Mucosa of rectum (tissue), 2 donors: ENCODE data around the gene GRM3.

Source experiments
- H3K27ac ChIP-seq, 2 donors: one replicate each; pipeline ENCODE4 v1.7.0; 2013; ENCODE audit warnings: inconsistent platforms in 2 of 2, low read depth in 2 of 2, low read length in 2 of 2
- H3K27me3 ChIP-seq, 2 donors: one replicate each; pipeline ENCODE4 v1.7.0; 2013; ENCODE audit warnings: low read length in 2 of 2; ENCODE audit not compliant: control insufficient read depth in 2 of 2, insufficient read depth in 2 of 2
- H3K36me3 ChIP-seq, 2 donors: one replicate each; pipeline ENCODE4 v1.7.0; 2013; ENCODE audit warnings: low read length in 2 of 2; ENCODE audit not compliant: control insufficient read depth in 2 of 2, insufficient read depth in 2 of 2
- H3K4me1 ChIP-seq, 2 donors: one replicate each; pipeline ENCODE4 v1.7.0; 2013; ENCODE audit warnings: low read length in 2 of 2, mild to moderate bottlenecking in 1 of 2; ENCODE audit not compliant: control insufficient read depth in 2 of 2, insufficient read depth in 2 of 2
- H3K4me3 ChIP-seq, 2 donors: one replicate each; pipeline ENCODE4 v1.7.0; 2013; ENCODE audit warnings: low read length in 2 of 2
- H3K9ac ChIP-seq, 2 donors: one replicate each; pipeline ENCODE4 v1.7.0; 2013; ENCODE audit warnings: low read length in 2 of 2, low read depth in 1 of 2, mild to moderate bottlenecking in 1 of 2
- H3K9me3 ChIP-seq, 2 donors: one replicate each; pipeline ENCODE4 v1.7.0; 2013; ENCODE audit warnings: low read length in 2 of 2; ENCODE audit not compliant: control insufficient read depth in 2 of 2
- donor health status: healthy.
- donor health status: Normal muscosa, but diverticular disease.

Gene GRM3

GRCh38 chr7:86648169-86648568, 4.5 kb downstream of the GRM3 start:
- H3K27me3 ChIP-seq, result peaks cover 10 to 15% of the 10 kb centered on the region in 2 donors
- no peak overlapping the region for H3K27ac ChIP-seq
- no peak overlapping the region for H3K4me3 ChIP-seq
- H3K9me3 ChIP-seq, result no peaks in the 10 kb centered on the region
- no peaks in the 10 kb centered on the region for H3K36me3 ChIP-seq
- no peak overlapping the region for H3K9ac ChIP-seq
- no peaks in the 10 kb centered on the region for H3K4me1 ChIP-seq

GRCh38 chr7:86653919-86654659, 10.4 kb downstream of the GRM3 start:
- H3K36me3 ChIP-seq, result no peaks in the 10 kb centered on the region
- H3K4me1 ChIP-seq, result no peaks in the 10 kb centered on the region
- H3K27ac ChIP-seq, result no peak overlapping the region
- H3K4me3 ChIP-seq, result peak overlapping the region in 1 of 2 donors; percentile 17
- no peaks in the 10 kb centered on the region for H3K9me3 ChIP-seq
- H3K9ac ChIP-seq, result no peak overlapping the region
- H3K27me3 ChIP-seq, result no peaks in the 10 kb centered on the region

DNA sequence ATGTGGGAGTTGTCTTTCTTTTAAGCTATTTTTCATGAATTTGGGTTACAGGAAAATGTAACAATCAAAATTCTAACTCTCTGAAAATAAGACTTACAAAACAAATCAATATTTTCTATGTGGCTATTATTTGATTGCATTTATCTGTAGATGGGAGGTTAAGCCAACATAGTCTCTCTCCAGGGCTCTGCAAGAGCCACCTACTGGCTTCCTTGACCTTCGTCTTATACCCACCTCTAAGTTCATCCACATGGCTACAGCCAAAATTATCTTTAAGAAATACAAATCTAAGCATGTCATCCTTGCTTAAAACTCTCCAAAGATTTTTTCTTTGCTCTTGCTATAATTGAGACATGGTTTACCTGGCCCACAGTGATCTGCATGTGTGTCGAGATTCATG, 14.2 kb downstream of the GRM3 start:
- H3K4me1 ChIP-seq, result no peaks in the 10 kb centered on the region
- H3K9ac ChIP-seq, result no peak overlapping the region
- H3K27ac ChIP-seq, result no peak overlapping the region
- H3K9me3 ChIP-seq, result no peaks in the 10 kb centered on the region
- H3K27me3 ChIP-seq, result no peaks in the 10 kb centered on the region
- H3K4me3 ChIP-seq, result no peak overlapping the region
- H3K36me3 ChIP-seq, result no peaks in the 10 kb centered on the region

DNA sequence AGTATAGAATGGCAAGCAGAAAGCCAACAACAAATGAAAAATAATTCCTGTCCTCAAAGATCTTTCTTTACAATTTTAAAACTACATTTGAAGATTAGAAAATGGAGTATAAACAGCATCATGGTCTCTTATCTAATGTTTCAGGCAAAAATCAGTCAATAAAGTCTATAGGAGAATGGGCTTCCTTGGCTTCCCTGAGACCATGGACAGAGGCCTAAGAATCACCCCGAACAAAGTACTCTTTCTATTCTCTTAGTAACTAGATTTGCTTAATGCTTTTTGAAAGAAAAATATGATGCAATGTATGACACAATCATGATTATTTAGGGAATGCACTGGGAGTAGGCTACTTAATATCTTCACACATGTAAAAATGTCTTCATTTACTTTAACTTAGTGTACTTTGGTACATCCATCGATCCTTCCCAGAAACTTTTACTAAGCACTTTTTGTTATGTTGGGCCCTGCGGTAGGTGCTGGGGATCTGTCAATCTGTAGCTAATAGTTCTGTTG, 17.3 kb downstream of the GRM3 start:
- H3K36me3 ChIP-seq, result no peaks in the 10 kb centered on the region
- H3K9me3 ChIP-seq, result no peaks in the 10 kb centered on the region
- no peaks in the 10 kb centered on the region for H3K4me1 ChIP-seq
- H3K27ac ChIP-seq, result no peak overlapping the region
- H3K27me3 ChIP-seq, result no peaks in the 10 kb centered on the region
- no peak overlapping the region for H3K9ac ChIP-seq
- no peak overlapping the region for H3K4me3 ChIP-seq

GRCh38 chr7:86664486-86664885, 20.8 kb downstream of the GRM3 start:
- H3K4me3 ChIP-seq, result no peak overlapping the region
- no peaks in the 10 kb centered on the region for H3K9me3 ChIP-seq
- H3K27ac ChIP-seq, result no peak overlapping the region
- no peaks in the 10 kb centered on the region for H3K4me1 ChIP-seq
- H3K9ac ChIP-seq, result no peak overlapping the region
- no peaks in the 10 kb centered on the region for H3K27me3 ChIP-seq
- no peaks in the 10 kb centered on the region for H3K36me3 ChIP-seq

DNA sequence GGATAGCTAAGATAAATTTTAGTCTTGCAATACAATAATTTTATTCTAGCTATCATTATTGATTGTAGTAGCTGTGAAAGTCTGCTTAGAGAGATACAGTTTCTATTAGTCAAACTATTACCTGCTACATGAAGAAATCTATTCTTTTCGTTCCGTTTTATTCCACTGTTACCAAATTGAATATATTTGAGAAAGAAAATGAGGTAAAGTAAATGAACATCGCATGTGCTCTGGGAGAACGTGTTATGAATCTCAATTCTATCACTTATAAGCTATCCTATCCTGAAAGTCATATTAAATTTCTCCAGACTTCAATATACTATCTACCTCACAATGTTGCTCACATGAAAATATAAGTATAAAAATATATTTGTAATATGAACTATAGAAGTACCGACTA, 21.3 kb downstream of the GRM3 start:
- Histone ChIP-seq H3K4me3 (no peak overlapping the region), H3K9me3 (no peaks in the 10 kb centered on the region), H3K9ac (no peak overlapping the region), H3K27me3 (no peaks in the 10 kb centered on the region), H3K36me3 (no peaks in the 10 kb centered on the region), H3K27ac (no peak overlapping the region), H3K4me1 (no peaks in the 10 kb centered on the region)

DNA sequence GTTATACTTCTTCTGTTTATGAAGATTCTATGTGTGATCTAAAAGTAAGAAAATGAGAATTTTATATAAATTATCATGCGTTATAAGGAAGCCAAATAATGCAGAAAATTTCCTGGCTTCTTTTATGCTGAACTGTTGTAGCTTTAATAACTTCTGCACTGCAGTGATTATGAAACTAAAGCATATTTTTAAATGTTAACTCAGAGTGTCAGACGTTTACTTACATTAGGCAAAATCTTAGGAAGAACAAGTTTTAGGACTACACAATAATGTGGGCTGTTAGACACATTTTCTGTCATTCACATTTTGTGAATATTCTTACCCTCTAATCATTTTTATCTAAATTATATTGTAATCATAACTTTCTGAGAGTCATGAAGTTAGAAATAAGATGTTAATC, 22.0 kb downstream of the GRM3 start:
- H3K4me1 ChIP-seq, result no peaks in the 10 kb centered on the region
- no peaks in the 10 kb centered on the region for H3K9me3 ChIP-seq
- H3K9ac ChIP-seq, result no peak overlapping the region
- H3K27ac ChIP-seq, result no peak overlapping the region
- H3K36me3 ChIP-seq, result no peaks in the 10 kb centered on the region
- no peaks in the 10 kb centered on the region for H3K27me3 ChIP-seq
- no peak overlapping the region for H3K4me3 ChIP-seq

DNA sequence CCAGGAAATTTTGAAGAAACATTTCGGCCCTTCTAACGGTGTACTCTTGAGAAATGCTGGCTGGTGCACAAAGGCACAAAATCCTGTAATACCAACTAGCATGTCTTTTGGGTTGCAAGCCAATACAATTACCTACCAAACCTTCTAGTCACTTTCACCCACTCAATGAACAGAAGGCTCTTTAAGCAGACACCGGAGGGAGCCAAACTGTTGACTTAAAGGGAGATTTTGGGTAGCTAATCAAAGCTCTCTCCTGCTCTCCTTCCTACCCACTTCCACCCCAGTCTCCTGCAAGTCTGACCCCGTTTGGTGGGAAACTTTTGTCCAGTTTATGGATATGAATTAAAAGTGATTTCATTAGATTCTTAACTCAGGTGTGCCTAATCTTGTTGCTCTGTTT, 24.0 kb downstream of the GRM3 start:
- H3K36me3 ChIP-seq, result no peaks in the 10 kb centered on the region
- H3K9ac ChIP-seq, result no peak overlapping the region
- no peaks in the 10 kb centered on the region for H3K4me1 ChIP-seq
- no peaks in the 10 kb centered on the region for H3K27me3 ChIP-seq
- no peaks in the 10 kb centered on the region for H3K9me3 ChIP-seq
- H3K27ac ChIP-seq, result no peak overlapping the region
- no peak overlapping the region for H3K4me3 ChIP-seq

GRCh38 chr7:86668315-86668714, 24.6 kb downstream of the GRM3 start:
- Histone ChIP-seq H3K4me1 (no peaks in the 10 kb centered on the region), H3K9me3 (no peaks in the 10 kb centered on the region), H3K27ac (no peak overlapping the region), H3K36me3 (no peaks in the 10 kb centered on the region), H3K4me3 (no peak overlapping the region), H3K9ac (no peak overlapping the region), H3K27me3 (no peaks in the 10 kb centered on the region)

- Histone ChIP-seq H3K36me3 (no peaks in the 10 kb centered on the region), H3K27ac (no peak overlapping the region), H3K9me3 (no peaks in the 10 kb centered on the region), H3K4me1 (no peaks in the 10 kb centered on the region), H3K27me3 (no peaks in the 10 kb centered on the region), H3K9ac (no peak overlapping the region), H3K4me3 (no peak overlapping the region)
Observed at GRCh38 chr7:86687831-86688230, 44.1 kb downstream of the GRM3 start.
